Fibroblast of peridontal ligament (primary cell): ENCODE results near the gene OR2A7.
"Not testable (repeated sequence)": the region's sequence is repeated elsewhere in the genome, so short reads cannot be mapped to it uniquely, and the experiment has no call there.

Source experiments
- DNase-seq: peaks from one replicate; pipeline ENCODE4 v3.0.0-alpha.2; 2010; ENCODE audit errors: extremely low read depth

The OR2A7 gene

DNA sequence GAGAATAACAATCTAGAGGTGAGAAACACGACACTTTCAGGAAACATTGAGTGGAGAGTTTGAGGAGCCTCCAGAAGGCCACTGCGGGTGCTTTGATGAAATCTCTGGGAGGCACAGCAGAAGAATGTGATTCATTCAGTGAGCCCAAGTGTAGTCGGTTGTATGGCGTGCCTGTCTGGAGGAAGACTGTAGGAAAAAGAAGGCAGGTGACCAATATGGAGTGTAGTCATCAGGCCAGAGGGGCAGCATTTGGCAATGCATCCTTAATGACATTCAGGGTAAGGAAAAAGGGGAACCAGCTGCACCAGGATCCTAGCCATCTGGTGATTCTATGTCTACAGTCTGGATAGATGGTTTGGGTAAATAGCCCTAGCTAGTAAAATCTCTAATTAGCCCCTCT, 12.3 kb downstream of the OR2A7 start:
- DNase-seq = not testable (repeated sequence)

DNA sequence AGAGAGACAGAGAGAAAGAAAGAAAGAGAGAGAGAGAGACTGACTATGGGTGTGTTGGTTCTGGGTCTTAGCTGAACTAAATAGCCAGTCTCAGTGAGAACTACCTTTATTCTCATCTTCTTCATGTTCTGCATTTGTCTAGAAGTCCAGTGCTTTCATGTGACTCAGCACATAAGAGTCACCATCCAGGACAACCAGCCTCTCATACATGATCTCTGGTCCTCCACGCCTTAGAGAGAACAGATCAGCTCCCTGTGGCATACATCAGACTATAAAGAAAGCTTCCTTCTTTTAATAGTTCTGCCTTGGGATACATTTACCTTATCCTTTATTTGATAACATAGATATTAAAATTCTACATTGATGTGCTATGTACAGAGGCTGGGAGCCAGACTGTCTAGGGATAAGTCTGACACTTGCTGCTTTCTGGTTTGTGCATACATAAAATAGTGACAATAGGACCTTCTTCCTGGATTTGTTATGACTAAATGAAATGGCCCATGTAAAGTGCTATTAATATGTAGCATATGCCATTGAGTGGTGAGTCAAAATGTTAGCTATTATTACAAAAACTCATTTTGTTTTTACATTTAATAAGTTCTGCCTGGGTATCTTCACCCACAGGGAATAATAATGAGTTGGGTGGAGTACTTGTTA, 16.8 kb downstream of the OR2A7 start:
- not testable (repeated sequence) for DNase-seq

DNA sequence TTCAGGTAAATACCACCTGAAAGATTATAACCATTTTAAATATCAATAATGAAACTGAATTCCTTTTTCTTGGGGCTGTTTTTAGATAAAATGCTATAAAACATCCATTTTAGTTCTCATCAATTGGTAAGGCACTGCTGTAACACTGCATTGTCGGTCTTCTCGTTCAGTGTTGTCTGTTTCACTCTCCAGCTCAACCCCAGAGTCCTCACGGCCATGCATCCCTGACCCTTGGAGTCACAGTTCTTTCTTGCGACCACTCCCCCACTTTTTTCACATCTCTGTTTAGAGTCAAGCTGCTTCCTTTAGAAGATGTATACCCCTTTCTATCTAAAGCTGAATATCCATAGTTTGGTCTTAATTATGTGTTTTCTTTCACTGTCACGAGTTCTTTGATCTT, 17.6 kb downstream of the OR2A7 start:
- not testable (repeated sequence) for DNase-seq

DNA sequence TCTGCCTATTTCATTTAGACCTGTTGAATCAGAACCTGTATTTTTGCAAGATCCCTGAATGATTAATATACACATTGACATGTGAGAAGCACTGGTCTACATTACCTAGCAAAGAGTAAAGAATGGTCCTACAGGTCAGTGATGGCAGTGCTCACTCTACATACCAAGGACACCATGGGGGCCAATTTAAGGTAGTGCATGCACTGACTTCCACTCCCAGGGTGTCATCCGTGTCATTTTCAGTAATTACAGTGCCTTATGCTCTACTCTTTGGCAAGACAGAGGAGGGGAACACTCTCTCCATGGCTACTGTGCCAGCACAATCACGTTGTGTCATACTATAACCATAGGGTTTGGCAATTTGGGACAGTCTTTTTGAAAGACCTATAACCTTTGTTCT, 19.2 kb downstream of the OR2A7 start:
- DNase-seq = not testable (repeated sequence)

DNA sequence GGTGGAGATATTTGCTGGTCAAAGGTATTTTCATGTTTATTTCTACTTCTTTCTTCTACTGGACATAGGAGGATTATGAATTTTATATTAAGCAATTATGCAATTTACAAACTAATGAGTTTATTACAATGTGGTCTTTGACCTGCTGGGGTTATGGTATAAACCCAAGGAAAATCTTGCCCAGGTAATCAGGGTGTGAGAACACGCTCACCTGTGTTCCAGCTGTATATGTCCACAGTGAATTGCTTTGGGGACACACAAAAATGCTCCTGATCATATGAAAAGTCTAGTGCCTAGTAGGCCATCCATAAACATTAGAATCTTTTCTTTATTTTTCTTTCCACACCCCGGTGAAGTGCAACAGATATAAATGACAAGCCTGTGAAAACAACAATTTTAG, 25.2 kb downstream of the OR2A7 start, which contains the start of gene OR2A42:
TSS of gene OR2A42 (minus strand) at position 241 of the 400 bp plus-strand sequence. CDS start 6,762 bp downstream, outside the sequence.
- DNase-seq = not testable (repeated sequence)

DNA sequence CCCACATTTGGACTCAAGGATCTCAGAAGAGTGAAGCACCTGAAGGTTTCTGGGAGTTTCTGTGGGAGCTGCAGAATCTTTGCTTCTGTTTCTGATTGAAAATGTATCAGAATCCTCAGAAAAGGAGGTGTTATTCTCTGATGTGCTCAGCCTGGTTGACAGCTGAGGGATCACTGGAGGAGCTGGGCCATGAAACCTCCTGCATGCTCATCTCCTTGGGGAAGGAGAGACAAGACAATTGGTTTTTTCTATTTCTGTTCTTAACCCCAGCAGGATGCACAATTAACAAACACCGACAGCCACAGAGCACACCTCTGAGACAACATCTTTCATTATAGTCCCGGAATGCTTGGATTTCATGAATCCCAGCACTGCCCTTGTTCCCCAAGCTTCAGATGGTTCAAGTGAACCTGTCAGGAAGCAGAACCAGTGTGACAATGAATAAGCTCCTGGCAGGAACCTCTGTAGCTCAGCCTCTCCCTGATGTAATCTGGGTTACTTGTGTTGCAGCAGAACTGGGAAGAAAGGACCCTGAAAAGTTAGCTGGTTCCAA, 26.0 kb downstream of the OR2A7 start:
- not testable (repeated sequence) for DNase-seq

DNA sequence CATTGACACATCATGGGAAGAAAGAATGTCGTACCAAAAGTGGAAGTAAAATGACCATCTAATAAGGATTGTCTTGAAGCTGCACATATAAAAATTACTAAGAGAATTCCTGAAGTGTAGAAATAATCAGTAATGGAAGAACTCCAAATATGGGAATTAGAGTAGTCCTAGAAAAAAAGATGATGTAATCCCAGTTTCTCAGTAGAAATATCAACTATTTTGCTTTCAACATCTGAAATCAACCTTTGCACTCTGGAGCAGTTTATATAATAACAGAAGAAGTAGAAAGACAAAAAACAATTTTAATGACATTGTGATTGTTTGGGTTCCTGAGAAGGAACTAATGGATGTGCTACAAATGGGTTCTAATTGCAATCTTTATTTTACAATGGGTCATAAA, 31.6 kb downstream of the OR2A7 start:
- DNase-seq = not testable (repeated sequence)

DNA sequence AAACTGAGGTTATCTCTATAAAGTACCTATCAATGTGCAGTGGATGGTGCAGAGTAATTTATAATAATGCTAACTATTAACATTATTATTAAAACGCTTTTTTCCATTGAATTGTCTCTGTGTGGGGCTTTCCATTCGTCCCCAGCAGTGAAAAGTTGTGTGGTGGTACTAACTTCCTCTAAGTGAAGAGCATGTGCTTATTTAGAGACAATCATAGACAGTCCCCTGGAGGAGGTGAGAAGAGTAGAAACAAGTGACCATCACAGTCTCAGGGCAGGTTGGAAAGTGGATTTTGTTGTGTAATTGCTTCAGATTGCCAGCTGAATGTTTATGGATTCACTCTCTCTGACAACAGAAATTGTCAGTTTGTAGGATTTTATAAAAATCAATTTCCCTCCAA, 33.6 kb downstream of the OR2A7 start:
- DNase-seq = not testable (repeated sequence)

DNA sequence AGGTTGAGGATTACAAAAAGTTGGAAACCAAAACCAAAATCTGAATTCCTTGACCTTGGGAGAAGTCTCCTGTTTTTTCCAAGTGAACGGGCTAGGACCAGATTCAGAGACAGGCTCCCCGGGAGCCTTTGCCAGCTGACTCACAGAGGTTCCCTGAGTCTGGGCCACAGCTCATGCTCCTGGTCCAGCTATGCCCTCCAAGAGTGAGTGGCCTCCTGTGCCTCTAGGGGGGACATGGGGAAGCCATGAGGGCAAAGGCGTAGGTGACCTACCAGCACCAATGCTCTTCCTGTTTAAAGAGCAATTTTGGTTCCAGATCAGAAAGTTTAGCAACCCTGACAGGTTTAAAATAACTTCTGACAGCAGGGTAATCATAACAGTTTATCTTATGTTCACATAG, 35.8 kb downstream of the OR2A7 start:
- DNase-seq = not testable (repeated sequence)

DNA sequence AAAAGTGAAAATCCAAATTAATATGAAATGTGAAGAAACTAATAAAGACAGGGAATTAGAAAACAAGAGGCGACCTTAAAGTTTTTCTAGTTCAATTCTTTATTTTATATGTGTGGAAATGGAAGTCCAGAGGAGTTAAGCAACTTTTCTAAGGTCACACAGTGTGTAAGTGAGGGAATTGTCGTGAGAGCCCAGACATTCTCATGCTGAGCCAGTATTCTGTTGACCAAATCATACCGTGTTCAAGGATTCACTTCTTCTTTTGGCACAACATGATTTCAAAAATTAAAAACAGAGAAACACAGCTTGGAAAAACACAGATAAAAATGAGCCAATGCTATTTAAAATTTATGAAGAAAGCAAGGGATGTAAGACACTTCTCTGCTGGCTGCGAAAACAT, 37.7 kb downstream of the OR2A7 start:
- DNase-seq = not testable (repeated sequence)

DNA sequence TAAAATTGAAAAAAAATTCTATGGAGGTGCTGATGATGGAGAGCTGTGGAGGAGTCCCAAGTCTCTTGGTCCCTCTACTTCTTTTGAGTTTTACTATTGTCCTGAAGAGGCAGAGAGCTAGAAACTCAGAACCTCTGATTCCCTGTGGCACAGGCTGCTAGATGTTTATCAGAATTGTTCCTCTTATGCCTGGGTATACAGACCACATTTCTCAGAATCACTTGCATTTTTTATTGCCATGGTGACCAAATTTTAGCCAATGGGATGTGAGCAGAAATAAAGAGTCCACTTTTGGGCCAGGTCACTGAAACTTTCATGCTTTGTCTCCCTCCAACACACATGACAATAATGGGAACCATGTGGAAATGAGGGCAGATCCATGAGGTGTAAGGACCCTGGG, 40.9 kb downstream of the OR2A7 start:
- not testable (repeated sequence) for DNase-seq

DNA sequence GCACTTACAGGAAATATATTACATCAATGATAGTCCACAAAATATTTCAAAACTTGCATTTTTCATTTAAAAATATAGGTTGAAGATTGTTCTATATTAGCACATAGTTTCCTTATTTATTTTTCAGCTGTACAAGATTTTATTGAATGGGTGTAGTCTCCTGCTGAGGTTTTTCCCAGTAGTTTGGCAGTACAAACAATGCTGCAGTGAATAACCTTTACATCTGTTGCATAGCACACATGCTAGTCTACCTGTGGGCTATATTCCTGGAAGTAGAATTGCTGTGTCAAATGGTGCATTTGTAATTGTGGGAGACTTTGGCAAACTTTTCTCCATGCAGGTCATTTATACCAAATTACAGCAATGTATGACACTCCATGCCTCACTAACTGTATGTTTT, 44.1 kb downstream of the OR2A7 start:
- not testable (repeated sequence) for DNase-seq

DNA sequence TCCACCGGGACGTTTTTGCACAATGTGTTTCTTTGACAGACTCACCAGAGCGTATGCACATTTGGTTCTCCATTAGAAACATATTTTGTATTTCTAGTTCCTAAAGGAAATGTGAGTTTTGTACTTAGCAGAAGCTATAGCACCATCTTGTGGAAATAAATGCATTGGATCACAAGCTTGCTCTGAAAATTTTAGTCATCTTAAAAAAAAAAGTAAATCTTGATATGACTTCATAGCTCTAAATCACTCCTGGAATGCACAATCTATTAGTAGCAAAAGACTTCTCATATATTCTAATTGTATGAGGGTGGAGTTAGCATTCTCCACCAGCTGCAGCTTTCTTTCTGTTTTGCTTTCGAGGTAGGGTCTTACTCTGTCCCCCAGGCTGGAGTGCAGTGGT, 45.4 kb downstream of the OR2A7 start:
- not testable (repeated sequence) for DNase-seq

DNA sequence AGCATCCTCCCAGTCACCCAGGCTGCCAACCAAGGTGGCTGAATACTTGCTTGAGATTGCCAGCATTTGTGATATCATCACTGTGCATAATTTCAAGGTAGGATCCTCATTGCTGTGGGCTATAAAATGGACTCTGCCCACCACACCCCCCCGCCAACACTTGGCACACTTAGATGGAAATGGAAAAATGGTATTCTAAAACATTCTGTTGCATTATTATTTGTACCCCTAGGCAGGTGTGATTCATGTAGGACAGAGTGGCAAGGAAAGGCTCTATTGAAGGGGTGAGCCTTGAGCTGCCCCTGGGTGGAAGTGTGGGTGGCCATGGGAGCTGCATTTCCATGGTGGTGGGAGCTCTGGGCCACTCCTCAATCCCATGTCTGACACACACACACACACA, 46.0 kb downstream of the OR2A7 start:
- not testable (repeated sequence) for DNase-seq

DNA sequence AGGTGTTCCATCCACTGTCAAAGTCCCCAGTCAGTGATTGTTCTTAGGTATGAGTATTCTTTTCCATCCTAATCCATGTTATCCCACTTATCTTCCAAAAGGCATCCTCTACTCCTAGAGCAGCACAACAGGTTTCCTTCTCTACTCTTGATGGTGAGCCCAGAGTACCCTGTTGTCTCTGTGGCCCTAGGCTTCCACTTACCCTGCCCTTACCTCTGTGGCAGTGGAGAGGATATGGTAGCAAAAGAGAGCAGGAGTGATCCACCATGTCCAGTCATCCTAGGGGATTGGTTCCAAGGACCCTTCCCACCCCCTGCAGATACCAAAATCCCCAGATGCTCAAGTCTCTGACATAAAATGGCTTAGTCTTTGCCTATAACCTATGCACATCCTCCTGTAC, 47.4 kb downstream of the OR2A7 start:
- not testable (repeated sequence) for DNase-seq
